IPS-20b (cell line): ENCODE results near the gene SRRM2.

Experiments
- H3K27ac ChIP-seq: one replicate; pipeline ENCODE4 v1.5.1; 2013; ENCODE audit warnings: low read length
- H3K27me3 ChIP-seq: 2 replicates; pipeline ENCODE4 v1.6.1; 2013; ENCODE audit warnings: mild to moderate bottlenecking, low read length, inconsistent platforms; ENCODE audit not compliant: insufficient read depth
- H3K36me3 ChIP-seq: 2 replicates; pipeline ENCODE4 v1.6.1; 2013; ENCODE audit warnings: low read depth, mild to moderate bottlenecking, inconsistent platforms, low read length, moderate library complexity; ENCODE audit not compliant: insufficient read depth
- H3K4me1 ChIP-seq: 2 replicates; pipeline ENCODE4 v1.6.1; 2013; ENCODE audit warnings: mild to moderate bottlenecking, control low read depth, inconsistent platforms, low read length, moderate library complexity; ENCODE audit not compliant: insufficient read depth
- H3K4me3 ChIP-seq: 2 replicates; pipeline ENCODE4 v1.5.1; 2013; ENCODE audit warnings: mild to moderate bottlenecking, low read length, inconsistent platforms
- H3K9ac ChIP-seq: 2 replicates; pipeline ENCODE4 v1.6.1; 2013; ENCODE audit warnings: low read depth, mild to moderate bottlenecking, inconsistent platforms, low read length, moderate library complexity
- H3K9me3 ChIP-seq: 2 replicates; pipeline ENCODE4 v1.6.1; 2013; ENCODE audit warnings: mild to moderate bottlenecking, low read depth, low read length, inconsistent platforms; ENCODE audit not compliant: insufficient read depth

Gene SRRM2

DNA sequence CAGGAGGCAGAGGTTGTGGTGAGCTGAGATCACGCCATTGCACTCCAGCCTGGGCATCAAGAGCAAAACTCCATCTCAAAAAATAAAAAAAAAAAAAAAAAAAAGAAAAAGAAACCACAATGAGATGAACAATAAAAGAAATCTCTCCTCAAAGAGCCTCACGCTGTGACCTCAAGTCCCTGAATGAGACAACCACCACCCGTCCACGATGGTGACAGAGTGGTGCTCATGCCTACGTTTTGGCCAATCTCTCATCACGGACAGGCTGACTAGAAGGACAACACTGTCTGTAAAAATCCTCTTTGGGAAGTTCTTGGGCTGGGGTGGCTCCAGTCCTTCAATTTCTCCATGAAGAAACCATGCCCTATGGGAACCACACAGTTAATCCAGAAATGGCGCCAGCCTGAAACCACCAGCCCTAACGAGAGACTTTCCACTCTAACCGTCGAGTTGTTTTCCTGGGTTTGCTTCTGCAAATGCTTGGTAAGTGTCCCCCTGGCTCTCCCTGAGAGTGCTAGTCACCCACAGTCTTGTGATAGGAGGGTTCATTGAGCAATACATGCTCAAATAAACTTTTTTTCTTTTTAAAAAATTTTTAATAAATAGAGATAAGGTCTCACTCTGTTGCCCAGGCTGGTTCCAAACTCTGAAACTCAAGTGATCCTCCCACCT, 17.5 kb upstream of the SRRM2 start:
- Histone ChIP-seq H3K27me3 (no peaks in the 10 kb centered on the region), H3K4me3 (no peak overlapping the region)

DNA sequence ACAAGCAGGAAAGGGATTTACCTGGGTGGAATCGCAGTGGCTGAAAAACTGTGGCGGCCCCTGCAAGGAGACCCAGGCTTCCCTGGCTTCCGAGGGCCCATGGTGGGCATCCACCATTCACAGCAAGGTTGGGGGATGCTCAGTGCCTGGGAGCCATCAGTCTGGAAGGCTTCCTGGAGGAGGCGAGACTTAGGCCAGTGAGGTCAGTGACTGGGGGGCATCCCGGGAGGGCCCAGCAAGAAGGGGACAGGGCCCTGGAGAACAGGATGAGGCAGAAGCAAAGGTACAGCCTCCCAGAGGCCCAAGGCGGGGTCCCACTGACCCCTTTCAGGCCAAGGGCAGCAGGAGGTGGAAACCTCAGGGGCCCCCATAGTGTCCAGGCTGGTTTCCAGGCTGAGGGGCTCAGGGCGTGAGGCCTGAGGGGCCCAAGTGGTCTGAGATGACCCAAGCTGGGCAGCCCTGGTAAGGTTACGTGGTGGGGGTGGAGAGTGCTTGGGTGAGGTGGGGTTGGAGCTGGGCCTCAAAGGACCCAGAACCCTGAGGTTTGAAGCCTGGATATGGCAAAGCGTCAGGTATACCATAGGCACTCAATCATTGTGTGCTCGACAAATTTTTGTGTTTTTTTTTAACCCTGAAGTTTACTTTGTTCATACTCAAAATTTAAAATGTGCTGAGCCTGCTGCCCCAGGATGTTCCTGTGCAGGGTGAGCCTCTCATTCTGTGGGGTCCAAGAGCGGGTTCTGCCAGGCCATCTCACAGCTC, 15.8 kb upstream of the SRRM2 start:
- no peaks in the 10 kb centered on the region for H3K4me1 ChIP-seq
- H3K9ac ChIP-seq: no peak overlapping the region
- H3K4me3 ChIP-seq: no peak overlapping the region
- no peaks in the 10 kb centered on the region for H3K9me3 ChIP-seq
- no peak overlapping the region for H3K27ac ChIP-seq
- H3K36me3 ChIP-seq: no peaks in the 10 kb centered on the region
- H3K27me3 ChIP-seq: no peaks in the 10 kb centered on the region

More for the DNA sequence above, 17.5 kb upstream of the SRRM2 start:
- no peaks in the 10 kb centered on the region for H3K4me1 ChIP-seq
- H3K9ac ChIP-seq: no peak overlapping the region
- no peaks in the 10 kb centered on the region for H3K9me3 ChIP-seq
- H3K27ac ChIP-seq: no peak overlapping the region
- H3K36me3 ChIP-seq: no peaks in the 10 kb centered on the region

DNA sequence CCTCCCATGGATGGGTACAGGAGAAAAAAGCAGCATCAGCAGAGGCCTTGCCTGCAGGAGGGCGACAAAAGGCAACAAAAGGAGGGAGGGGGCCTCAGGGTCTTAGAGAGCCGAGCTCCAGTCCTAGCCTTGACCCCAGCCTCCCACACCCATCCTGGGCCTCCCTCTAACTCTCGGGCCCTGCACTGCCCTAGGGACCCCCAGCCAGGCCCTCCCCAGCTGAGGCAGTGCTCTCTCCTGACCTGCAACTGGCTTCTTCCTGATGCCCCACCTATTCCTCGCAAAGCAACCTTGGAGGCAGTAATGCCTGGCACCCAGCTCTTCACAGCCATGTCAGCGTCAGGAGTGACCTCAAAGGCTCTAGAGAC, 15.2 kb upstream of the SRRM2 start:
- no peaks in the 10 kb centered on the region for H3K9me3 ChIP-seq
- H3K4me1 ChIP-seq: no peaks in the 10 kb centered on the region
- H3K36me3 ChIP-seq: no peaks in the 10 kb centered on the region
- H3K9ac ChIP-seq: no peak overlapping the region
- H3K27me3 ChIP-seq: no peaks in the 10 kb centered on the region
- no peak overlapping the region for H3K4me3 ChIP-seq
- H3K27ac ChIP-seq: no peak overlapping the region

DNA sequence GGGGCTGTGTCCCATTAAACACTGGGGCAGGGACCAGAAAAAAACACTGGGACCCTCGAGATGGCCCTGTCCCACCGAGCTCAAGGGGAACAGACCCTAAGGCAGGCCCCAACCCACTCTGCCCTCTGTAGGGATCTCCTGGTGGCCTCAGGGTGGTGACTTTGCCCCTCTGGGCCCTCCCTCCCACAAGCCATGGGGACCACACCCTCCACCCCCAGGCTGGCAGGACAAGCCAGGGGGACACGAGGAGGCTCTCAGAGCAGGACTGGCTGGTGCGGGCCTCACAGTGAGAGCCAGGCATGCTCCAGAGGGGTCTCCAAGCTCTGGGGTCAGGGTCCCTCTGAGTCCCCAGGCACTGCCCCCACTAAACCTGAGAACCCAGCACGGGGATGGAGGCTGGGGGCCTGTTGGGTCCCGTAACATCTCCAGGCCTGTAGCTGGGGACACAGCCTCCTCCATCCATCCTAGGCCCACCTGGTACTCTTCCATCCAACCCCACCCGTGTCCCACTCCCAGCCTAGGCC, 14.5 kb upstream of the SRRM2 start:
- Histone ChIP-seq H3K9me3 (no peaks in the 10 kb centered on the region), H3K36me3 (no peaks in the 10 kb centered on the region), H3K9ac (no peak overlapping the region), H3K27me3 (no peaks in the 10 kb centered on the region), H3K27ac (no peak overlapping the region), H3K4me3 (no peak overlapping the region), H3K4me1 (no peaks in the 10 kb centered on the region)

DNA sequence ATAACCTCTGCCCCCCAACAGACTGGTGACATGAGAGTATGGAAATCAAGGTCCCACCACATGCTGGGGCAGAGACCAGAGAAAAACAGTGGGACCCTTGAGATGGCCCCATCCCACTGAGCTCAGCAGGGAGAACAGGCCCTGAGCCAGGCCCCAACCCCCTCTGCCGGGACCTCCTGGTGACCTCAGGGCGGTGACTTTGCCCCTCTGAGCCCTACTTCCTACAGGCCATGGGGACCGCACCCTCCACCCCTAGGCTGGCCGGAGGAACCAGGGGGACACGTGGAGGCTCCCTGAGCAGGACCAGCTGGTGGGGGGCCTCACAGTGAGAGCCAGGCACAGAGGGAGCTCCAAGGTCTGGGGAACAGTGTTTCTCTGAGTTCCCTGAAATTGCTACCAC, 13.8 kb upstream of the SRRM2 start:
- Histone ChIP-seq H3K4me3 (no peak overlapping the region), H3K36me3 (no peaks in the 10 kb centered on the region), H3K4me1 (no peaks in the 10 kb centered on the region), H3K9me3 (no peaks in the 10 kb centered on the region), H3K9ac (no peak overlapping the region), H3K27ac (no peak overlapping the region), H3K27me3 (no peaks in the 10 kb centered on the region)

DNA sequence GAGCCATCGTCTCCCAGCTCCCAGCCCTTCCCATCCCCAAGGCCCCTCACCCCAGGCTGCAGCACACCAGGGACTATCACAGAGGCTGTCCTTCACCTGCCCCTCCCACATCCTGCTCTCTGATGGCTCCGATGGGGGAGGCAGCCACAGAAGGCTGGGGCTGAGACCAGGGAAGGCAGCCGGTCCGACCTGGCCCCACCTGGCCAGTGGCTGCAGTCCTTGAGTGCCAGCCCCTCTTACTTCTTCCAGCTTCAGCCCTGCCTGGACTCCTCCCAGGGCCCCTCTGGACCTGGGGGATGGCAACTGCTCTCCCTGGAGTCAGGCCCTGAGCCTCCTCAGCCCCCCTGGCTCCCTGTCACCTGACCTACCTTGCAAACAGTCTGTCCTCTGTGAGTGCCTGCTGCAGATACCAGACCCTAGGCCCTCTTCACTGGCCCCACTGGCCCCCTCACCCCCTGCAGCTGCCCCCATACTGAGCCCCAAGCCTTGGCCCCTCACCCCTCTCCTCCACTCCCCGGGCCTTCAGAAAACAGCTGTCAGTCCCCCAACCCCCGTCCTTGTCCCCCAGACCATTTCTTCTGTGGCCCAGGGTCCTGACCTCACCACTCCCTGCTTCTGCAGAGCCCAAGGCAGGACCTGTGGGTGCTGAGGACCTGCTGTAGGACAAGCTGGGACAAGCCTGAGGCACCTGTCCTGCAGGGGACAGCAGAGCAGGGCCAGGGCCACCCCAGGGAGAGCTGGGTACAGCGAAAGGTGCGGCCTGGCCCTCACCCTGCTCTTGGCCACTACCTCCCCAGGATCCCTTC, 12.6 kb upstream of the SRRM2 start:
- Histone ChIP-seq H3K4me1 (no peaks in the 10 kb centered on the region), H3K27ac (no peak overlapping the region), H3K9me3 (no peaks in the 10 kb centered on the region), H3K36me3 (no peaks in the 10 kb centered on the region), H3K27me3 (no peaks in the 10 kb centered on the region), H3K4me3 (no peak overlapping the region), H3K9ac (no peak overlapping the region)

DNA sequence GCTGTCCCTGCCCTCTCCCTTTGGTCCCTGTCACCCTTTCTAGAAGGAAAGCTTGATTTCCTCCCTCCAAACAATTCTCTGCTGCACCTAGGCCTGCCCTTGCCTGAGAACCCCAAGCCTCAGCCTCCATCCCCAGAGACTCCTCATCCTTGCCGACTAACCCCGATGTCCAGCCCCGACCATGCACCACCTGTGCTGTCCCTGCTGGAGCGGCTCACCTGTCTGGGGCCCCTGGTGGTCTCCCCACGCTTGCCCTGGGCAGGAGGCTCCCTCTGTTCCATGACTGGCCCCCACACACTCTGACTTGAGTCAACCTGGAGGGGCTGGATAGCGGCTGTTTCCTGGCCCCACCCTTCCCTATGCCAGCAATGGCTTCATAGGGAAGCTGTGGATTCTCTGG, 12.0 kb upstream of the SRRM2 start:
- no peaks in the 10 kb centered on the region for H3K27me3 ChIP-seq
- H3K9me3 ChIP-seq: no peaks in the 10 kb centered on the region
- H3K9ac ChIP-seq: no peak overlapping the region
- H3K4me3 ChIP-seq: no peak overlapping the region
- no peaks in the 10 kb centered on the region for H3K36me3 ChIP-seq
- no peaks in the 10 kb centered on the region for H3K4me1 ChIP-seq
- no peak overlapping the region for H3K27ac ChIP-seq

DNA sequence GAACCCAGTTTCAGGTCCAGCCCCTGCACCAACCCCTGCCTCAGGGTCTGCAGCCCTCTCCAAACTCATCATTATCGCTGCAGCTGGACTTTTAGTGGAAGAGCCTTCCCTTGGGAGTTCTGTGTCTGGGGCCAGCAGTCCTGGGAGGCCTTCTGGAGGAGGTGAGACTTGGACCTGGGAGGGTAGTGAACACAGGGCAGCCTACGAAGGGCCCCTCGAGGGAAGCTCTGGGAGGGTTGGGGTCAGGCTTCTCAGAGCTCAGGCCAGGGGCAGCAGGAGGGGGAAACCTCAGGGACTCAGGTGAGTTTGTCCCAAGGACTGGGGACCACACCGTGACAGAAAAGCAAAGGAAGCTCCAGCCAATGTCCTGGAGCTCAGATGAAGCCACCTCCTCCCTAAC, 11.3 kb upstream of the SRRM2 start:
- Histone ChIP-seq H3K36me3 (no peaks in the 10 kb centered on the region), H3K4me1 (no peaks in the 10 kb centered on the region), H3K9me3 (no peaks in the 10 kb centered on the region), H3K9ac (no peak overlapping the region), H3K4me3 (no peak overlapping the region), H3K27me3 (no peaks in the 10 kb centered on the region), H3K27ac (no peak overlapping the region)

DNA sequence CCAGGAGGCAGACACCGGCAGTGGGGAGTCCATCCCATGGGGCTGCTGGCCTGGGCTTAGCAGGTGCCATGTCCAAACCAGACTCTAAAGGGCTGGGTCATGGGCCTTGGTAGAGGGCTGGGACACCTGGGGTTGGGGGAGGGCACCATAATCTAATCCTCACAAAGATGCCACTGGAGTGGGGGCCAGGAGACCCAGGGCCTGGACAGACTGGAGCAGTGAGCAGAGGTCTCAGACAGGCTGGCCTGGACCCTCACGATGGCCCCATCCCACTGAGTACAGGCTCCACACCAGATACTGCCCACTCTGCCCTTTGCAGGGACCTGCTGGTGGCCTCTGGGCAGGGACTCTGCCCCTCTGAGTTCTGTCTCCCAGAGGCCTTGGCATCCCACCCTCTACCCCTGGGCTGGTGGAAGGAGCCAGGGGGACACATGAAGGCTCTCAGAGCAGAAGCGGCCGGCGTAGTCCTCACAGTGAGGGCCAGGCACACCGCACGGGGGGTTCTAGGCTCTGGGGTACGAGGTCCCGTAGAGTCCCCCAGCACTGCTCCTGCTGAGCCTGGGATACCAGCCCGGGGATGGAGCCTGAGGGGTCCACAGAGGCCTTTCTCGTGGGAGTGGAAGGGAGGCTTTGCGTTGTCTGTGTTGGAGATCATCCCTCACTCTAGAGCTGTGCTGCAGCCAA, 10.0 kb upstream of the SRRM2 start:
- H3K9me3 ChIP-seq: no peaks in the 10 kb centered on the region
- no peak overlapping the region for H3K4me3 ChIP-seq
- no peaks in the 10 kb centered on the region for H3K27me3 ChIP-seq
- no peaks in the 10 kb centered on the region for H3K36me3 ChIP-seq
- H3K9ac ChIP-seq: no peak overlapping the region
- no peak overlapping the region for H3K27ac ChIP-seq
- H3K4me1 ChIP-seq: no peaks in the 10 kb centered on the region

DNA sequence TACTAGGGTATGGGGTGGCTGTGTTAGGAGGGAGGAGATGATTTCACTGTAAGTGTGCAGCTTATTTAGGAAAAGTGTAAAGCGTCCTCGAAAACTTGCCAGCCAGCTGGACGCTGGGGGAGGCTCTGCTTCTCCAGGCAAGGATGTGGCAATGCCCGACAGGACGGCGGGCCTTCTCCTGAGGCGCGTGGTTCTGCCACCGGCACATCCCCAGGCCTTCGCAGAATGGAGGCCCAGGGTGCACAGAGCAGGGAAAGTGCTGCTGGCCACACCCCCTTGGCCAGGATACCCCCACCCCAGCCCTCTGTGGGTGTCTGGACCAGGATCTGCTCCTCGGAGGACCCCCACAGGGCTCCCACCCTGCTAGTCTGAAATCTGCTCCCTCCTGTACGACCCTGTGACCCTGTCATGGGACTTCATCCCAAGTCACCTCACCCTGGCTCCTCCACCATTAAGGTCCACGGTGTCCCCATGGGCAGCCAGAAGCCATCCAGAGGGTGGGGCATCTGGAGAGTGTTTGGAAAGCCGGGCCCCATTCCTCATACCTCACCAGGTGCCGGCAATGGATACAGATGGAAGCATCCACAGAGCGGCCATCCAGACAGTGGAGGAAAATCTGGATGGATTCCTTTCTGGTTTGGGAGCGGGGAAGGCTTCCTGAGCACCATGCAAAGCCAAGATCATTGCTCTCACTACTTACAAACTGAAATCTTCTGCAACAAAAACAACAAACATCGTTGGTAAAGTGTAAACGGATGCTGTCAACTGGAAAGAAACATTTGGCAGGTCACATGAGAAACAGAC, 9.2 kb upstream of the SRRM2 start:
- Histone ChIP-seq H3K36me3 (no peaks in the 10 kb centered on the region), H3K27ac (no peak overlapping the region), H3K9ac (no peak overlapping the region), H3K4me1 (no peaks in the 10 kb centered on the region), H3K27me3 (no peaks in the 10 kb centered on the region), H3K4me3 (no peak overlapping the region), H3K9me3 (no peaks in the 10 kb centered on the region)

DNA sequence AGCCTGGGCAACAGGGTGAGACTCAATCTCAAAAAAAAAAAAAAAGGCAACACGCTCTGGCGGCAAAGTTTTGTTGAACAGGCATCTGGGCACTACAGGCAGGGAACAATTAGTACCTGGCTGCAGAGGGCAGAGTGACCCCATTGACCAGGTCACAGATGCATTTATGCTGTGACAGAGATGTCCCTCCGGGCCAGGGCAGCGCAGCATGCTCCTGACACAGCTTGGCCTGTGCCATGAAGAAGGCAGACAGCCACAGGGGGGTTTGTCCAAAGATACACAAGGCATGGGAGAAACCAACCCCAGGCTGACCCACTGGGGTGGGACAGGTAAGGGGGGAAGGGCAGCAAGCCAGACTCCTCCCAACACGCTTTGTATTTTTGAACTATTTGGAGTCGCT, 7.7 kb upstream of the SRRM2 start:
- no peak overlapping the region for H3K27ac ChIP-seq
- no peaks in the 10 kb centered on the region for H3K27me3 ChIP-seq
- H3K4me1 ChIP-seq: no peaks in the 10 kb centered on the region
- H3K9me3 ChIP-seq: no peaks in the 10 kb centered on the region
- H3K4me3 ChIP-seq: no peak overlapping the region
- H3K36me3 ChIP-seq: no peaks in the 10 kb centered on the region
- H3K9ac ChIP-seq: no peak overlapping the region
